ENCODE results near the gene TAF5.
"Not testable (repeated sequence)": the region's sequence is repeated elsewhere in the genome, so short reads cannot be mapped to it uniquely, and the experiment has no call there.

Gene TAF5

GRCh38 chr10:103415581-103415980 is 47.8 kb downstream of the TAF5 start:
- no peak for DNase-seq

GRCh38 chr10:103416436-103417147 is 48.8 kb downstream of the TAF5 start:
- peak; percentile 73 for DNase-seq

GRCh38 chr10:103417148-103417469 is 49.3 kb downstream of the TAF5 start:
- not testable (repeated sequence) for DNase-seq

GRCh38 chr10:103417601-103418000 is 49.8 kb downstream of the TAF5 start:
- no peak for DNase-seq

GRCh38 chr10:103419101-103419500 is 51.3 kb downstream of the TAF5 start:
- DNase-seq, result no peak

GRCh38 chr10:103423748-103424147 is 56.0 kb downstream of the TAF5 start:
- no peak for DNase-seq

- DNase-seq, result no peak
Observed at GRCh38 chr10:103427866-103428265, 60.1 kb downstream of the TAF5 start.

GRCh38 chr10:103428989-103429643 is 61.3 kb downstream of the TAF5 start:
- DNase-seq, result no peak

GRCh38 chr10:103429647-103430046 is 61.9 kb downstream of the TAF5 start:
- no peak for DNase-seq

GRCh38 chr10:103431902-103432301 is 64.1 kb downstream of the TAF5 start:
- no peak for DNase-seq

GRCh38 chr10:103433858-103434257 is 66.1 kb downstream of the TAF5 start:
- peak; percentile 91 for DNase-seq
